ENCODE measurements around the gene CACNA1G. TPM values are rescaled to one million over a fixed set of nuclear protein-coding genes. Genes with fewer than 3 reads are reported as not detected.

The CACNA1G gene
- total RNA-seq, 2 experiments from 2014 or later = not detected

DNA sequence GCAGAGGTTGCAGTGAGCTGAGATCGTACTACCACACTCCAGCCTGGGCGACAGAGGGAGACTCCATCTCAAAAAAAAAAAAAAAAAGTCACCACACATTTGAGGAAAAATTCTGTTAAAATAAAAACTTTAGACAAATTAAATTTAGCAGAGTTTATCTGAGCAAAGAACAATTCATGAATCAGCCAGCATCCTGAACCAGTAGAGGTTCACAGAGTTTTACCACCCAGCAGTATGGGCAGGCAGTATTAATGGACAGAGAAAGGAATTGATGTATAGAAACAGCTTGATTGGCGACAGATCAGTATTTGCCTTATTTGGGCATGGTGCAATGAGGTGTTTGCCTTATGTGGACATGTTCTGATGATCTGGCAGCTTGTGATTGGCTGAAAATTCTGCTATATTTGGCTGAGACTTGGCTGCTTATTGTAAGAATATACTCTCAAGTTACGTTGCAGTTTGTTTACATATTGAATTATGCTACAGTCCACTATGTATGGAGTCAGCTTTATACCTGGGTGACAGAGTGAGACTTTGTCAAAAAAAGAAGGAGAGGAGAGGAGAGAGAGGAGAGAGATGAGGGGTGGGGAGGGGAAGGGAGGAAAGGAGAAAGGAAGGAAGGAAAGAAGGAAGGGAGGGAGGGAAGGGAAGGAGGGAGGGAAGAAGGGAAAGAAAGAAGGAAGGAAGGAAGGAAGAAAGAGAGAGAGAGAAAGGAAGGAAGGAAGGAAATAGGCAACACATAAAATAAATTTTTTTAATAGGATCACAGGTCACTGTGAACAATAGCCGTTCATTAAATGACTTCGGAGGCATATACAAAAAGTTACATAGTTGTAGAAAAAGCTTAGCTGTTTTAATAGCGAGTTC lies 88.8 kb downstream of the CACNA1G start:
- no peaks in the 10 kb centered on the region for H3K9me3 Mint-ChIP-seq (ENCODE audit: low read depth)
- no peak overlapping the region for H3K27ac Mint-ChIP-seq
- DNase-seq (no peak), ATAC-seq (no peak)
- peaks cover 47% of the 10 kb centered on the region for H3K27me3 Mint-ChIP-seq
- no peak overlapping the region for H3K4me3 Mint-ChIP-seq
- CTCF ChIA-PET = interaction anchor here (1.2 to 1.7 kb wide), 2 partner anchors 17 to 20 kb away, joined by 3 read pairs; no protein-coding TSS in a partner anchor
- no peaks in the 10 kb centered on the region for H3K4me1 Mint-ChIP-seq
- H3K36me3 Mint-ChIP-seq = no peaks in the 10 kb centered on the region

DNA sequence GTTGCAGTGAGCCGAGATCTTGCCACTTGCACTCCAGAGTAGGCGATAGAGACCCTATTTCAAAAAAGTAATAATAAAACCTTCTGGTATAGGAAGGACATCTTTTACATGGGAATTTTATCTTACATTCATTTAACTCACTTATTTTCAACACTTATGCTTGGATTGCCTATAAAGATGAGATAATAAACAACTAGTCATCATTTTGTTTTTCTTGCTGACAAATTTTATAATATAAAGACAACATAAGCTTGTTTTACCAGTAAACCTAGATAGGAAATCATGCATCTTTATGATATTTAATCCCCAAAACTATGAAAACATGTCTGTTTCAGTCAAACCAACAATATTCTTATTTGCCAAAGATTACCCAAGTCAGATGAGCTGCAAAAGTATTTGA lies 91.1 kb downstream of the CACNA1G start:
- peaks cover 39% of the 10 kb centered on the region for H3K27me3 Mint-ChIP-seq
- no peaks in the 10 kb centered on the region for H3K4me1 Mint-ChIP-seq
- H3K36me3 Mint-ChIP-seq = no peaks in the 10 kb centered on the region
- no peak overlapping the region for H3K4me3 Mint-ChIP-seq
- no peaks in the 10 kb centered on the region for H3K9me3 Mint-ChIP-seq (ENCODE audit: low read depth)
- no peak overlapping the region for H3K27ac Mint-ChIP-seq
- CTCF ChIA-PET = interaction anchor here (0.7 to 1.3 kb wide), 2 partner anchors 10 to 22 kb away, joined by 3 to 6 read pairs; no protein-coding TSS in a partner anchor
- DNase-seq (no peak), ATAC-seq (no peak)

DNA sequence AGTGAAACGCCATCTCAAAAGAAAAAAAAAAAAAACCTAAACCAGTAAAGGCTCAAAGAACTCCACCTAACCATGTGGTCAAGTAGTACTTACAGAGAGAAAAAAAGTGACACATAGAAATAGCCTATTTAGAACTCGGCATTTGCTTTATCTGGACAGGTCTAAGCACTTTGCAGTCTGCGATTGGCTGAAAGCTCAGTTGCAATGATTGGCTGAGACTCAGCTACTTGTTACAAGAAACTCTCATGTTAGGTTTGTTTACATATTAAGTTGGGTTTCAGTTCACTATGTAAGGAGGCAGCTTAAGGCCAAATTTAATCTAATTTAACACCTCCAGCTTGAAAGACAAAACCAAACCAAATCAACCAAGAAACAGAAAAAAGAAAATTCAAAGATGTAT lies 93.2 kb downstream of the CACNA1G start:
- ATAC-seq = no peak
- DNase-seq = no peak
- H3K27me3 Mint-ChIP-seq = peaks cover 28% of the 10 kb centered on the region
- no peak overlapping the region for H3K27ac Mint-ChIP-seq
- no peak overlapping the region for H3K4me3 Mint-ChIP-seq
- no peaks in the 10 kb centered on the region for H3K9me3 Mint-ChIP-seq (ENCODE audit: low read depth)
- CTCF ChIA-PET = interaction anchor here (0.9 kb wide), 1 partner anchor 13 kb away, joined by 3 read pairs; no protein-coding TSS in a partner anchor
- no peaks in the 10 kb centered on the region for H3K4me1 Mint-ChIP-seq
- no peaks in the 10 kb centered on the region for H3K36me3 Mint-ChIP-seq

DNA sequence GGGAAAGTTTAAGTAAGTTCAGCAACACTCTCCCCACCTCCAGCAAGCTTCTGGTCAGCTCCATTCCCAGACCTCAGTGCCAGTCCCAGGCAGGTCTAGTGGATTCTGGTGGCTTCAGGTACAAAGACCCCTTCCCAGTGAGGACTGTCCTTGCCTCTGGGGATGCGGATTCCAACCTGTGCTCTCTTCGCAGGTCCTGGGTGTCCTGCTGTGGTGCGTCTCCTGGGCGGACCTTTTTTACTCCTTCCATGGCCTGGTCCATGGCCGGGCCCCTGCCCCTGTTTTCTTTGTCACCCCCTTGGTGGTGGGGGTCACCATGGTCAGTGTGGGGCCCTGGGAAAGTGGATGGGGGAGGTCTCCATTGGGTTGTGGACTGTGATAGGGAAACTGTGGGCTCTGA lies 96.0 kb downstream of the CACNA1G start:
- H3K27me3 Mint-ChIP-seq = peaks cover 12% of the 10 kb centered on the region
- H3K9me3 Mint-ChIP-seq (ENCODE audit: low read depth) = no peaks in the 10 kb centered on the region
- CTCF ChIA-PET = no interaction called here
- DNase-seq (no peak), ATAC-seq (no peak)
- no peaks in the 10 kb centered on the region for H3K36me3 Mint-ChIP-seq
- no peak overlapping the region for H3K4me3 Mint-ChIP-seq
- H3K4me1 Mint-ChIP-seq = peaks cover 6% of the 10 kb centered on the region
- H3K27ac Mint-ChIP-seq = no peak overlapping the region

DNA sequence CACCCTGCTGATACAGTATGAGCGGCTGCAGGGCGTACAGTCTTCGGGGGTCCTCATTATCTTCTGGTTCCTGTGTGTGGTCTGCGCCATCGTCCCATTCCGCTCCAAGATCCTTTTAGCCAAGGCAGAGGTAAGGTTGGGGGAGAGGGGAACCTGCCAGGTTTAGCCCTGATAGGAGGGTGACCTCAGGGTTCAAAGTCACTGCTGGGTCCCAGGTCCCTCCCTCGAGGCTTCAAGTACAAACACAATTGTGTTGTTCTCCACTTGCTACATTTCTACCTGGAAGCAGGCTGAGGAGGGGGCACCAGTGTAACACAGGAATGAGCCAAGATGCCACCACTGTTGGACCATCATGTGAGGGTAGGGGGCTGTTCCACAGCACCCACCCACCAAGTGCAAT lies 96.5 kb downstream of the CACNA1G start:
- Mint-ChIP-seq H3K27ac (no peak overlapping the region), H3K9me3 (ENCODE audit: low read depth) (no peaks in the 10 kb centered on the region), H3K27me3 (peaks cover 7% of the 10 kb centered on the region), H3K36me3 (no peaks in the 10 kb centered on the region), H3K4me3 (no peak overlapping the region), H3K4me1 (peaks cover 12% of the 10 kb centered on the region)
- DNase-seq = no peak
- CTCF ChIA-PET = no interaction called here
- no peak for ATAC-seq

DNA sequence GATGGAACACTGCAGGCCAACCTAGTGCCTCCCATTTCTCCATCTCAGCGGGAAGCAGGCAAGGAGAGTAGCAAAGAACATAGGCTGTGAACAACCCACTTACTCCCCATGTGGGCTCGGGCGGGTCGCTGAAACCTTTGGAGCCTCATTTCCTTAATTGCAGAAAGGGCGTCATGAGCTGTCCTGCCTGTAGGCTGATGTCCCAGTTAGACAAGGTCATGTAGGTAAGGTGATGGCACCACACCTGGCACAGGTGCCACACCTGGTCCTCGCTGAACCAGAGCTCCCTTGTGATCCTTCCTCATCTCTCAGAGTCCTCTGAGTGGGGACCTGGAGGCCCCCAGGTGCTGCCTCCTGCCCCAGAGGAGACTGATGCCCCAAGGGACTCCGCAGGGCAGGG lies 97.1 kb downstream of the CACNA1G start:
- peaks cover 3% of the 10 kb centered on the region for H3K27me3 Mint-ChIP-seq
- CTCF ChIA-PET = no interaction called here
- no peak overlapping the region for H3K27ac Mint-ChIP-seq
- peaks cover 14% of the 10 kb centered on the region for H3K4me1 Mint-ChIP-seq
- H3K4me3 Mint-ChIP-seq = no peak overlapping the region
- H3K36me3 Mint-ChIP-seq = no peaks in the 10 kb centered on the region
- no peak for ATAC-seq
- no peak for DNase-seq
- H3K9me3 Mint-ChIP-seq (ENCODE audit: low read depth) = no peaks in the 10 kb centered on the region

DNA sequence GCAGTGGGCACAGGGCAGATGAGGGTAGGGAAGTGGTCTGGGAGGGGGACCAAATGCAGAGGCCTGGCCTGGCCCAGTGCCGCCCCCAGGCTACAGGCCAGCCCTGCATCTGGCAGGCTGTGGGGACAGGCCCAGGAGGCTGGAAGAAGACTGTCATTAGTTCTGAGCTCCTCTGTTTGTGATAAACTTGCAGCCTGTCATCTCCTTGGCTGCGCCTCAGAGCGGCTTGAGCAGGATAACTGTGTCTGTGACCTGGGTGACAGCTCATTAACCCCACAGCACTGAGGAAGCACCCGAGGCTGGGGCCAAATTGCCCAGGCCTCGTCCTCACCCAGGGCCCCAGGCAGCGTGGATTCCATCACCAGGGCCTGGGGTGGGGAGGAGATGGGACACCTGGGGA lies 98.1 kb downstream of the CACNA1G start:
- no peak for DNase-seq
- Mint-ChIP-seq H3K4me3 (no peak overlapping the region), H3K36me3 (no peaks in the 10 kb centered on the region), H3K27ac (no peak overlapping the region), H3K9me3 (ENCODE audit: low read depth) (no peaks in the 10 kb centered on the region), H3K27me3 (peaks cover 3% of the 10 kb centered on the region), H3K4me1 (peaks cover 14% of the 10 kb centered on the region)
- CTCF ChIA-PET = no interaction called here
- no peak for ATAC-seq

DNA sequence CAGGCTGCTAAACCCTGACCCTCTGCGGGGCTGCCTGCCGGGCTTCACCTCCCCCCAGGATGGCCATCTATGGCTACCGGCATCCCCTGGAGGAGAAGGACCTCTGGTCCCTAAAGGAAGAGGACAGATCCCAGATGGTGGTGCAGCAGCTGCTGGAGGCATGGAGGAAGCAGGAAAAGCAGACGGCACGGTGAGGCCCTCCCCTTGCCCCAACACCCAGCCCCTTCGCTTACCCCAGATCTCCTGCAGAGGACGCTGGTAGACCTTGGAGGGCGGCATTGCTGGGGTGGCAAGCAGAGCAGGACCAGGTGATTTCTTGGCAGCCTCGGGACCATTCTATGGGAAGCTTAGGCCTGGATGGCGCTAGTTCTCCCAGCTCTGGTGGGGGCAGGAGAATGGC lies 98.7 kb downstream of the CACNA1G start:
- H3K27ac Mint-ChIP-seq = no peak overlapping the region
- CTCF ChIA-PET = no interaction called here
- no peaks in the 10 kb centered on the region for H3K9me3 Mint-ChIP-seq (ENCODE audit: low read depth)
- H3K36me3 Mint-ChIP-seq = no peaks in the 10 kb centered on the region
- ATAC-seq (no peak), DNase-seq (no peak)
- no peak overlapping the region for H3K4me3 Mint-ChIP-seq
- H3K27me3 Mint-ChIP-seq = no peaks in the 10 kb centered on the region
- peaks cover 14% of the 10 kb centered on the region for H3K4me1 Mint-ChIP-seq

DNA sequence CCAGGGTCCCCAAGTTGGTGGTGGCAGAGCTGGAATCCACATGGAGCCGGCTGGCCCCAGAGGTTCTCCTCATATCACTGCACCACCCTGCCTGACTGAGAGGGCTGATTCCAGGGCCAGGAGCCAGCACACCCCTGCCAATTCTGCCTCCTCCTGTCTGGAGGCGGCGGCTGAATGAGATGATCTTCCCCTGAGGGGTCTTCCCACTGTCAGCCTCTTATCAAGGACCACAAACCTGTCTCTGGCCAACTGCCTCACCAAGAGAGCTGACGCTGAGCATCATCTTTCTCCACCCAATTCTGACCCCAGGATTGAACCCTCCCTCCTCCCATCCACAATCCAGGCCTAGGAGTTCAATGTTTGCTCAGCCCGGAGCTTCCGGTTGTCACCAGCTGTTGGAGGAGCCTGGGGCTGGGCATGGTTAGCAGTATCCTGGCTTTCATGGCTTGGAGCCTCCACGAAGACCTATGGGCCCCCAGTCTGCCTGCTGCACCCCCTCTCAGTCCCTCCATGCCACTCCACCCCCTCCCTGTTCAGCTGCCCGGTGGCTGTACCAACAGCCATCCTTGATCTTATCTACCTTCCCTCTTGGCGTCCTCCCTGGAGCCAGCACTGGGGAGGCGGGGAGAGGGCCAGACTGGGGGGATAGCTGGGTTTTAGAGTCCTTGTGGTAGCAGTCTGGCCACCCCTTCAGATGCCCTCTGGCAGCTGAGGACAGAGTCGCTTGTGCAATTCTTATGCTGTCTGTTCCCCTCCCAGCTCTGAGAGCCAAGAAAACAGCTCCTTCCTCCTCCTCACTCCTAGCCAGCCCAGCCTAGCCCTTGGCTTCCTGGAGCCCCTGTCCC lies 99.7 kb downstream of the CACNA1G start:
- Mint-ChIP-seq H3K9me3 (ENCODE audit: low read depth) (no peaks in the 10 kb centered on the region), H3K27ac (no peak overlapping the region), H3K36me3 (no peaks in the 10 kb centered on the region), H3K4me1 (peaks cover 14% of the 10 kb centered on the region), H3K27me3 (no peaks in the 10 kb centered on the region), H3K4me3 (no peak overlapping the region)
- CTCF ChIA-PET = interaction anchor here (0.5 to 0.9 kb wide), 2 partner anchors 30 to 45 kb away, joined by 3 read pairs; no protein-coding TSS in a partner anchor
- ATAC-seq (no peak), DNase-seq (no peak)

DNA sequence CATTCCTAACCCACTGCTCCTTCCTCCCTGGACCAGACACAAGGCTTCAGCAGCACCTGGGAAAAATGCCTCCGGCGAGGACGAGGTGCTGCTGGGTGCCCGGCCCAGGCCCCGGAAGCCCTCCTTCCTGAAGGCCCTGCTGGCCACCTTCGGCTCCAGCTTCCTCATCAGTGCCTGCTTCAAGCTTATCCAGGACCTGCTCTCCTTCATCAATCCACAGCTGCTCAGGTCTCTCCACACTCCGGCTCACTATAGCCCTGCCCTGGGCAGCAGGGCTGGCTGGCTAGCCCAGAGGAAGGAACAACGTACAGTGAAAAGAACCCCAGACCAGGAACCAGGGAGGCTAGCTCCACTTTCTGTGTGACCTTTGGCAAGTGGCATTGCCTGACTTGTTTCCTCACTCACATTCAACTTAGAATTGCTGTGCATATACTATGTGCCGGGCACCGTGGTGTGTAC lies 100.4 kb downstream of the CACNA1G start:
- H3K27ac Mint-ChIP-seq = peak overlapping the region; percentile 37
- no peaks in the 10 kb centered on the region for H3K36me3 Mint-ChIP-seq
- H3K27me3 Mint-ChIP-seq = no peaks in the 10 kb centered on the region
- H3K9me3 Mint-ChIP-seq (ENCODE audit: low read depth) = no peaks in the 10 kb centered on the region
- no peak for ATAC-seq
- no peak for DNase-seq
- no peak overlapping the region for H3K4me3 Mint-ChIP-seq
- CTCF ChIA-PET = interaction anchor here (0.5 to 1.7 kb wide), 3 partner anchors 31 to 44 kb away, joined by 3 to 5 read pairs (median 3); no protein-coding TSS in a partner anchor
- peaks cover 14% of the 10 kb centered on the region for H3K4me1 Mint-ChIP-seq

DNA sequence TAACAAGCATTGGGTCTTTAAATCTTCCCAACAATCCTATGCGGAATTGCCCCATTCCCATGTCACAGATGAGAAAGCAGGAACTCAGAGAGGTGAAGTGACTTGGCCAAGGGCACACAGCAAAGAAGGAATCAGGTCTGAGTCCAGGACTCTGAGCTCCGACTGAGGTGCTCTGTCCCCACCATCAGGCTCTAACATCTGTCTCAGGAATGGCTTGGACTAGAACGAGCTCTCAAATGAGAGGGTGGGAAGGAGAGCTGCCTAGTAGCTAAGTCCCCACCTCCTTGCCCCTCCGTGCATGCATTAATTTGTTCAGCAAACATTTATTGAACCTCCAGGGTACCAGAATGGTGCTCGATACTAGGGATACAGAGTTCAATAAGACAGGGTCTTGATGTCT lies 100.8 kb downstream of the CACNA1G start:
- Mint-ChIP-seq H3K9me3 (ENCODE audit: low read depth) (no peaks in the 10 kb centered on the region), H3K4me1 (peaks cover 14% of the 10 kb centered on the region), H3K4me3 (no peak overlapping the region), H3K27me3 (no peaks in the 10 kb centered on the region), H3K27ac (peak overlapping the region; percentile 75), H3K36me3 (no peaks in the 10 kb centered on the region)
- CTCF ChIA-PET = interaction anchor here (1.3 to 1.7 kb wide), 2 partner anchors 9 to 34 kb away, joined by 3 to 5 read pairs; no protein-coding TSS in a partner anchor
- ATAC-seq = no peak
- DNase-seq = no peak

DNA sequence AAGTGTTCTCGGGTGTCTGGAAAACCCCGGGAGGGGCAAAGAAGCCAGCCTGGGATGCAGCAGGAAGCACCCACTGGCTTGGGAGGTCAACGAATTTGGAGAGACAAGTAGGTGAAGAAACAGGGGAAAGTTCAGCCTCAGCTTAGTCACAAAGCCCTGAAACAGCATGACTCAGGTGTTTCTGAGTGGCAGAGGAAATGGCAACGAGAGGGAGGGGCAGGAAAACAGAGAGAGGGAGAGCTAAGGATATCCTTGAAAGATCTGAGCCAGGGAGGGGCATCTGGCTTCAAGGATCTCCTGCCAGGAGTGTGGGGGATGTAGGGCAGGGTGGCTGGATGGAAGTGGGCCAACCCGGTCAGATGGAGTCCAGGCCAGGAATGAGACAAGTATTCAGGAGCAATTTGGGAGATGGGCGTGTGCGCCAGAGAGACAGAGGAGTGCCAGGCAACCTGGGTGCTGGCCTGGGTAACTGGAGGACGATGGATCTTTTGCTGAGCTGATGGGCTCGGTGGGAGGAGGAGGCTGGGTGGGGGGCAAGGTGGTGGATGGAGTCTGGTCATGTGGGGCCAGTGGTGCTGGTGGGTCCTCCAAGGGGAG lies 101.4 kb downstream of the CACNA1G start:
- H3K9me3 Mint-ChIP-seq (ENCODE audit: low read depth) = no peaks in the 10 kb centered on the region
- H3K4me3 Mint-ChIP-seq = no peak overlapping the region
- peak; percentile 65 for DNase-seq
- peaks cover 14% of the 10 kb centered on the region for H3K4me1 Mint-ChIP-seq
- ATAC-seq = peak; percentile 78
- CTCF ChIA-PET = interaction anchor here (0.6 to 1.7 kb wide), 3 partner anchors 10 to 135 kb away, joined by 3 to 5 read pairs (median 4); no protein-coding TSS in a partner anchor
- H3K27me3 Mint-ChIP-seq = no peaks in the 10 kb centered on the region
- peak overlapping the region; percentile 75 for H3K27ac Mint-ChIP-seq
- no peaks in the 10 kb centered on the region for H3K36me3 Mint-ChIP-seq

DNA sequence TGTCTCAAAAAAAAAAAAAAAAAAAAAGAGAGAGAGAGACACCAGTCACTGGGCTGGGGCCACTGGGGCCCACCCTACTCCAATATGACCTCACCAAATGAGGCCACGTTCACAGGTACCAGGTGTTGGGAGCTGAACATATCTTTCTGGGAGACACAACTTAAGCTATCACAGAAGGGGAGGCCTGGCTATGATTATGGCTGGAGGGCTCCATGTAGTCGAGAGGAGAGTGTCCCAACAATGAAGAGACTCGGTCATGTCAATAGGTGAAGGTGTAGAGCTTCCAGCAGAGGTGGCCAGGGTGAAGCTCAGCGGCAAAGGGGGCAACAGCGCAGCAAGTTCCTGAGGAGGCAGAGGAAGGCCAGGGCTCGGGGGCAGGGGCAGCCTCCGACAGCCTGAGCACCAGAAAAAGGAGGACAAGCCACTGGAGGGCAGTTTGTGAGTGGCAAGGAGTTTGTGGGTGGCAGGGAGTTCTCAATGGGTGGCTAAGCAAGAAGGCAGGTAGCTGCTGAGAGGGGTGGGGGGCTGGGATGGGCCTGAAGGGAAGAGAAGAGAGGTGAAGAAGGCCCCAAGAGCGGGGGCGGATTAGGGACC lies 102.2 kb downstream of the CACNA1G start:
- H3K4me3 Mint-ChIP-seq = no peak overlapping the region
- H3K9me3 Mint-ChIP-seq (ENCODE audit: low read depth) = no peaks in the 10 kb centered on the region
- ATAC-seq (no peak), DNase-seq (no peak)
- H3K27ac Mint-ChIP-seq = no peak overlapping the region
- H3K27me3 Mint-ChIP-seq = no peaks in the 10 kb centered on the region
- CTCF ChIA-PET = interaction anchor here (0.6 to 1.7 kb wide), 3 partner anchors 11 to 135 kb away, joined by 3 to 5 read pairs (median 4); no protein-coding TSS in a partner anchor
- H3K36me3 Mint-ChIP-seq = no peaks in the 10 kb centered on the region
- peaks cover 14% of the 10 kb centered on the region for H3K4me1 Mint-ChIP-seq
